ENCODE results near the gene E2F6. TPM values are rescaled to one million over a fixed set of nuclear protein-coding genes. Genes with fewer than 3 reads are reported as not detected.

E2F6 gene
- total RNA-seq, 1 donor, result 9.0 TPM

DNA sequence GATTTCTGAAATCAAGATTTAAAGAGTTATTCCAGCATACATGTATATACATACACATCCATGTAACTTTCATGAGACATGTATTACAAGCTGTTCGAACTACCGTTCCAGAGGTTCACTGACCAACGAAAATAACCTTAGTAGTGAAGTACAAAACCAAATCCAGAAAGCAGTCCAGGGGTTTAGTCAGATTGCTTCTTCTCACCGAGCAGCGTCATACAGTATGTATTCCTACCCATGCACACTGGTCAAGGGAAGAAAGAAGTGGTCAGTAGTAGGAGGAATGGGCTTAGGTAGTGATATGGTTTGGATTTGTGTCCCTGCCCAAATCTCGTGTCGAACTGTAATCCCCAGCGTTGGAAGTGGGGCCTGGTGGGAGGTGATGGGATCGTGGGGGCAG, 45.3 kb downstream of the E2F6 start:
- Histone ChIP-seq H3K4me2 (ENCODE audit: insufficient read depth, low read length) (peak overlapping the region; percentile 50), H3K36me3 (ENCODE audit: insufficient read depth, low read length) (no peaks in the 10 kb centered on the region), H3K4me3 (ENCODE audit: insufficient read depth, low read length) (no peak overlapping the region), H4K20me1 (ENCODE audit: insufficient read depth, low read length) (no peaks in the 10 kb centered on the region), H3K79me2 (ENCODE audit: insufficient read depth, low read length) (no peaks in the 10 kb centered on the region), H3K27ac (ENCODE audit: low read depth, low read length) (no peak overlapping the region), H3K27me3 (ENCODE audit: insufficient read depth, low read length) (no peaks in the 10 kb centered on the region), H2AFZ (ENCODE audit: low read length) (no peak overlapping the region), H3K9me3 (ENCODE audit: low read depth, low read length) (peaks cover 2% of the 10 kb centered on the region), H3K4me1 (ENCODE audit: insufficient read depth, low read length) (peaks cover 7% of the 10 kb centered on the region)
- no peak for TF ChIP-seq CTCF (IDR thresholded peaks at IDR 0.05; ENCODE audit: extremely low read depth, low read depth, low read length)
- no peak for DNase-seq (ENCODE audit: insufficient read length, low spot score, missing footprints)

GRCh38 chr2:11420190-11420589, 45.8 kb downstream of the E2F6 start:
- Histone ChIP-seq H3K36me3 (ENCODE audit: insufficient read depth, low read length) (no peaks in the 10 kb centered on the region), H3K27me3 (ENCODE audit: insufficient read depth, low read length) (no peaks in the 10 kb centered on the region), H3K27ac (ENCODE audit: low read depth, low read length) (no peak overlapping the region), H2AFZ (ENCODE audit: low read length) (peak overlapping the region; percentile 65), H3K4me2 (ENCODE audit: insufficient read depth, low read length) (peak overlapping the region; percentile 50), H3K79me2 (ENCODE audit: insufficient read depth, low read length) (no peaks in the 10 kb centered on the region), H3K4me1 (ENCODE audit: insufficient read depth, low read length) (peaks cover 9% of the 10 kb centered on the region), H4K20me1 (ENCODE audit: insufficient read depth, low read length) (no peaks in the 10 kb centered on the region), H3K4me3 (ENCODE audit: insufficient read depth, low read length) (peak overlapping the region; percentile 22), H3K9me3 (ENCODE audit: low read depth, low read length) (peaks cover 2% of the 10 kb centered on the region)
- no peak for TF ChIP-seq CTCF (IDR thresholded peaks at IDR 0.05; ENCODE audit: extremely low read depth, low read depth, low read length)
- no peak for DNase-seq (ENCODE audit: insufficient read length, low spot score, missing footprints)

DNA sequence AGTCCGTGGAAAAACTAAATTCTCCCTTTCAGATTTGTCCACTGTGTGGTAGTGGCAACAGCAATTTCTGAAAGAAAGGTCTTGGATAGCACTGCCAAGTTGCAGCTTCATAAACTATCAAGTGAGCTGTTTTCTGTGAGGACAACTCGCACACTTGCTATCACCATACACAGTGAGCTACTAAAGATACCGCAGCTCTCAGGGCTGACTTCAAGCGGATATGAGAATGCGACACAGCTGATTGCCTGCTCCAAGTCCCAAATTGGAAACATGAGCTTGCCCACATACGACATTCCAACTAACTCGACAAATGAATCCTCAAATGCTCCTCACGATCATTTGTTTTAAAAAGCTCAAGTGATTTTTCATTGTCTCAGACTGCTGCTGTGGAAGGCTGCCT, 46.2 kb downstream of the E2F6 start:
- Histone ChIP-seq H4K20me1 (ENCODE audit: insufficient read depth, low read length) (no peaks in the 10 kb centered on the region), H3K9me3 (ENCODE audit: low read depth, low read length) (peaks cover 2% of the 10 kb centered on the region), H3K4me2 (ENCODE audit: insufficient read depth, low read length) (peak overlapping the region; percentile 50), H3K27ac (ENCODE audit: low read depth, low read length) (no peak overlapping the region), H2AFZ (ENCODE audit: low read length) (peak overlapping the region; percentile 65), H3K79me2 (ENCODE audit: insufficient read depth, low read length) (no peaks in the 10 kb centered on the region), H3K4me3 (ENCODE audit: insufficient read depth, low read length) (peak overlapping the region; percentile 22), H3K27me3 (ENCODE audit: insufficient read depth, low read length) (no peaks in the 10 kb centered on the region), H3K36me3 (ENCODE audit: insufficient read depth, low read length) (no peaks in the 10 kb centered on the region), H3K4me1 (ENCODE audit: insufficient read depth, low read length) (peaks cover 9% of the 10 kb centered on the region)
- TF ChIP-seq CTCF (IDR thresholded peaks at IDR 0.05; ENCODE audit: extremely low read depth, low read depth, low read length), result no peak
- no peak for DNase-seq (ENCODE audit: insufficient read length, low spot score, missing footprints)

DNA sequence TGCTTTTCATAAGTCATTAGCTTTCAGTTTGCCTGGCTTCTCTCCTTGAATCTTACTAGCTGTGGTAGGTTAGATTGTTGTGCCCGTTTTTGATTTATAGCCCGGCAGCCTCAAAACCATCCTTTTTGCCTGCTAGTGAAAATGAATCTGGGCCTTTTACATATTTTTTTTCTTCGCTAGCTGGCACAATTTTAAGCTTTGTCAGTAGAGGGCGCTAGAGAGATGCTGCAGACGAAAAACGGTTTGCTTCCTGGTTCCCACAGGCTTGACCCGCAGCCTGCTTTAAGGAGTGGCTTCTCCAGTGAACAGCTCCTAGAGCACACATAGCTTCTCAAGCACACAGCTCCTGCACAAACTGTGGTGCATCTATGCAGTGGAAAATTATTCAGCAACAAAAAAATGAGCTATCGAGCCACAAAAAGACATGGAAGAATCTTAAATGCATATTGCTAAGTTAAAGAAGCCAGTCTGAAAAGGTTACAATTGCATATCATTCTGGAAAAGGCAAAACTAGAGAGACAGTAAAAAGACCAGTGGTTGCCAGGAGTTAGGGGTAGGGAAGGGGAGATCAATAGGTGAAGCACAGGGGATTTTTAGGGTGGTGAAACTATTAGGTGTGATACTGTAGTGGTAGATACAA, 47.9 kb downstream of the E2F6 start:
- Histone ChIP-seq H2AFZ (ENCODE audit: low read length) (no peak overlapping the region), H3K27me3 (ENCODE audit: insufficient read depth, low read length) (no peaks in the 10 kb centered on the region), H3K4me3 (ENCODE audit: insufficient read depth, low read length) (no peak overlapping the region), H3K27ac (ENCODE audit: low read depth, low read length) (no peak overlapping the region), H3K36me3 (ENCODE audit: insufficient read depth, low read length) (no peaks in the 10 kb centered on the region), H3K79me2 (ENCODE audit: insufficient read depth, low read length) (no peaks in the 10 kb centered on the region), H3K4me1 (ENCODE audit: insufficient read depth, low read length) (peaks cover 9% of the 10 kb centered on the region), H3K9me3 (ENCODE audit: low read depth, low read length) (peaks cover 2% of the 10 kb centered on the region), H3K4me2 (ENCODE audit: insufficient read depth, low read length) (no peak overlapping the region), H4K20me1 (ENCODE audit: insufficient read depth, low read length) (no peaks in the 10 kb centered on the region)
- DNase-seq (ENCODE audit: insufficient read length, low spot score, missing footprints), result no peak
- TF ChIP-seq CTCF (IDR thresholded peaks at IDR 0.05; ENCODE audit: extremely low read depth, low read depth, low read length), result peak; percentile 18
